GM19238 (cell line): ENCODE measurements around the gene KCTD10.
A peak's percentile ranks its signal among the peaks of the same experiment; 100 is the strongest.

Experiments used
- DNase-seq: peaks from one replicate; pipeline ENCODE4 v3.0.0; 2011; ENCODE audit warnings: low spot score; ENCODE audit not compliant: insufficient read length

Gene KCTD10, protein sequence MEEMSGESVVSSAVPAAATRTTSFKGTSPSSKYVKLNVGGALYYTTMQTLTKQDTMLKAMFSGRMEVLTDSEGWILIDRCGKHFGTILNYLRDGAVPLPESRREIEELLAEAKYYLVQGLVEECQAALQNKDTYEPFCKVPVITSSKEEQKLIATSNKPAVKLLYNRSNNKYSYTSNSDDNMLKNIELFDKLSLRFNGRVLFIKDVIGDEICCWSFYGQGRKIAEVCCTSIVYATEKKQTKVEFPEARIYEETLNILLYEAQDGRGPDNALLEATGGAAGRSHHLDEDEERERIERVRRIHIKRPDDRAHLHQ

DNA sequence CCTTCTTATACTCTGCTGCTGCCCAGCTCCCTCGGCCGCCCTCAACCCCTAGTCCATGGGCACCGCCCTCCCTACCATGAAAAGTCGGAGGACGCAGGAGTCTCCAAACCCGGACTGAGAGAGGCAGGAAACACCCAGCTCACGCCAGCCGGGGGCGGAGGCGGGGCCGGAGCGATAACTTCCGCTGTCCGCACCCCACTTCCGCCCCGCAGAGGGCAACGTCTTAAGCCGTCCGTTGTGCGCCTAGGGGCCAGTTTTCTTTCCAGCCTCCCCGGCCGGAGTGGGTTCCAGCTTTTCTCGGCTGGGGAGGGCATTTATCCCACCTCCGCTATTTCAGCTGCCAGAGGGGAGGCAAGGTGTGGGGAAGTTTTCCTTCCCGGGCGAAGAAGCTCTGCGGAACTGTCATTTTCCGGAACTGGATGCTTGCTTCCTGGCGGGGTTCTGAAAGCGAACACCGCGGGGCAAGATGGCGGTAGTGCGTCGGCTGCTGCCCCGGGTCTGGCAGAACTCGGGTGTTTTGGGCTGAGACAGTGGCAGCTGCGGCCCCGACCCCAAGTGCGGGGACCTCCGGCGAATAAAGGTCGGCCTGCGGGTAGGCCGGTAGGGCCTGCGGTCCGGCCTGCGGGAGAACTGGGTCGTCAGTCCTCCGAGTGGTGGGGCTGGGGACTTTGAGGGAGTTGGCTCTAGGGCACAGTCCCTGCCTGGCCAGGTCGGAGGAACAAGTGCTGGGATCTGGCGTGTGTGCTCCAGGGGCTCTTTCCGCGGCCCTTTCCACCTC is at the start of gene KCTD10, which contains the start of gene UBE3B:
TSS of gene KCTD10 (minus strand) at position 116 of the 778 bp plus-strand sequence. CDS start at position 78, 38 bp downstream.
TSS of gene UBE3B (plus strand) at position 450 of the 778 bp plus-strand sequence. CDS start 5,918 bp downstream, outside the sequence.
- DNase-seq = peak; percentile 89

DNA sequence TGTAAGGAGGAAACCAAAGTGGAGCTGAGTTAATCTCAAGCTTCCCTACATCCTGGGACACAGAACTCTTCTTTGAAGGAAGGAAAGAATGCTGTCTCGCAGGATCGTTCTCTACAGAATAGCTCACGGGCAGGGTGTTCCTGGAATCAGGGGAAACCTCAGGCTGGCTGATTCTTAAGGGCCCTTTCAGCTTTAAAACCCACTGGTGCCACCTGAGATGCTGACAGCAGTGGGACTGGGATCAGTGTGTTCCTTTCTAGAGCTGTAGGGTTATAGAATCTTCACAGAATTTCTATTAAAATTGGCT is 48.1 kb upstream of the KCTD10 start:
- DNase-seq = no peak

DNA sequence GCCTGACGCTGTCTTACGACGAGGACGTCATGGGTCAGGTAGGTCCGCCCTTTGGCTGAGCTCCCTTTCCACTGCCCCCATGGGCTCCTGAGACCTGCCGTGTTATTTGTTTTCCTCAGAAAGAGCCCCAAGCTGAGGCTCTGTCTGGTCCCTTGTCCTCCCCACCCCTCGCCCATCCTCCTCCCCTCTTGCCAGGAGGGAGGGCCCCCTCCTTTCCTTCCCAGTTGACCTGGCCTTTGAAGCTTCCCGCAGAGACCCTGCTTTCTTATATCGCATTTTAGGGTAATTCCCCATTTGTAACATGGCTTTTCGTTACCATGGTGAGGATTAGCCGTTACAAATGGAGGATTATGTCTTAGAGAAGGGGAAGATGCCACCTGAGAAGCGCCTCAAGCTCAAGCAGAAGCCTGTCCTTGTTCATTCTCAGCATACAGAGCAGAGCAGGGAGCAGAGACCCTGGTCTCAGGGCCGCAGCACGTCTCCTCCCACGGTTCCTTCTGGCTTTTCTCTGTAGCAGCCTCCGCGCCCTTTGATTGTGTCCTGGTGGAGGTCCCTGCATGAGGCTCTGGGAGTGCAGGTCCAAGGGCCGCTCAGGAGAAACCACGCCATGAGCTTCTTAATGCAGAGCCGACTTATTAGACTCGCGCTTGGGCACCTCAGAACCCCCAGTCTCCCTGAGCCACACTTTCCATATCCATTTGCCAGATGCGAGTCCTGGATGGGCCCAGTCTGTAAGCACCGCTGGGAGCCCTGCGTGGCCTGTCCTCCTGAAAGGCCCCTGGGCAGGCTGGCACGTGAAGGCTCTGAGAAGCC is 47.6 kb upstream of the KCTD10 start:
- DNase-seq = no peak

DNA sequence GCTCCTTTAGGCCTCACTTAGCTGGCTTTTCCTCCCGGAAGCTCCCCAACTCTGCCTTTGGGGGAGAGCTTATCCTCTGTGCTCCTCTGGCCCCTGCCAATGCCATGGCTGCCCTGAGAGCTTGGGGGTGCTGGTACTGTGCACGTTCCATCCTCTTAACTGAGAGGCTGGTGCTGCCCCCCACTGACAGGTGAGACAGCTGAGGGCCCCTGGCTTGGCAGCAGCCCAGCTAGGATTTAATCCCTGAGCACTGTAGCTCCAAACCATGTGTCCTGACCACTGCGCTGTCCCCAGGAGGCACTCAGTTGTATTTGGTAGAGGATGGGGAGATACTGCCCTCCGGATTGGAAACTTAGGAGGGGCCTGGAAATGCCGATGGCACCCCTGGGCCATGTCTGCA is 46.4 kb upstream of the KCTD10 start:
- DNase-seq = no peak

DNA sequence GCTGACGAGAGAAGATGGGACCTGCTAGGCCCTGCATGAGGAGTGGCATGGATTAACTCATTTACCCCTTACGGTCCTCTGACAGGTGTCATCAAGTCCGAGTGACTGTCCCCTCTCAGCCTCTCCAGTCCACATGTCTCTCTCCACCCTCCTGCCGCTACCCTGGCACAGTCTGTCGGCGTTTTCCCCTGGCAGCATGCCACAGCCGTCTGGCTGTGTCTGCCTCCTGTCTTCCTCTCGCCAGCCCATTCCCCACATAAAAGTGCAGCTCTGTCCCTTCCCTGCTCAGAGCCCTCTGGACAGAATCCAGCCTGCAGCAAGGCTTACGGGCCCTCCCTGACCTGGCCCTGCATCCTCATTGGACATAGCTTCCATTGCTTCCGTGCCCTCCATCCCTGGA is 46.0 kb upstream of the KCTD10 start:
- no peak for DNase-seq

DNA sequence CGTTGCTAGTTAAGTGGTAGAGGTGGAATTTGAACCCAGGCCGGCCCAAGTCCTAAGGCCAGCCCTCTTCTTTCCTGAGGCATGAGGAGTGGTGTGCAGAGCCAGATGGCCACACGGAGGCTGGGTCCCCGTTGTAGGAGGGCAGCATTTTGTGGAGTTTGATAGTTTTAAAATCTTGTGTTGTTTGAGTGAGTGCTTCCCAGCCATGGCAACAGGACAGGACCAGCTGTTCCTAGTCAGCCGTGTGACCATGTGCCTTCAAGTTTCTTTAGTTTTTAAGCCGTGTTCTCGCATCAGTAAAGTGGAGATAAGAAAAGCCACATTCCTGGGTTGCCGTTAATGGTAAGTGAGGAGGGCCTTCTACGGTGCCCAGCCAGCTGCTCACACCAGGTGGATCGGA is 44.7 kb upstream of the KCTD10 start:
- no peak for DNase-seq

DNA sequence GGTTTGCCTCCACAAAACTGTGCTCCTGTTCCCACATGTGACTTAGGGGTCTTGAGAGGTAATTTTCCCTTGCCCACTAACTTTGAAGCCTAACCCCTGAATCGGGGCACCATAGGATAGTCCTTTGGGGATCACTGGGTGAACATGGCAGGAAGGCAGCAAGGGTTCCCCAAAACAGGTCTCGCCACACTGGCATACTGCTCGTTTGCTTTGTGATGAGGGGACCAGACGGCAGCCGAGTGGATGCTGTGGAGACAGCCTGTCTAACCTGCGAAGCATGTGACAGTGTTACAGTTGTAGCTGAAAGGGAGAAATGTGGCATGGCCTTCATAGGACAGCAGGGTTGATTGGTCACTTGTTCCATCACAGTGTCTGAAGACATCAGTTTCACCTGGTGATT is 42.7 kb upstream of the KCTD10 start:
- no peak for DNase-seq

DNA sequence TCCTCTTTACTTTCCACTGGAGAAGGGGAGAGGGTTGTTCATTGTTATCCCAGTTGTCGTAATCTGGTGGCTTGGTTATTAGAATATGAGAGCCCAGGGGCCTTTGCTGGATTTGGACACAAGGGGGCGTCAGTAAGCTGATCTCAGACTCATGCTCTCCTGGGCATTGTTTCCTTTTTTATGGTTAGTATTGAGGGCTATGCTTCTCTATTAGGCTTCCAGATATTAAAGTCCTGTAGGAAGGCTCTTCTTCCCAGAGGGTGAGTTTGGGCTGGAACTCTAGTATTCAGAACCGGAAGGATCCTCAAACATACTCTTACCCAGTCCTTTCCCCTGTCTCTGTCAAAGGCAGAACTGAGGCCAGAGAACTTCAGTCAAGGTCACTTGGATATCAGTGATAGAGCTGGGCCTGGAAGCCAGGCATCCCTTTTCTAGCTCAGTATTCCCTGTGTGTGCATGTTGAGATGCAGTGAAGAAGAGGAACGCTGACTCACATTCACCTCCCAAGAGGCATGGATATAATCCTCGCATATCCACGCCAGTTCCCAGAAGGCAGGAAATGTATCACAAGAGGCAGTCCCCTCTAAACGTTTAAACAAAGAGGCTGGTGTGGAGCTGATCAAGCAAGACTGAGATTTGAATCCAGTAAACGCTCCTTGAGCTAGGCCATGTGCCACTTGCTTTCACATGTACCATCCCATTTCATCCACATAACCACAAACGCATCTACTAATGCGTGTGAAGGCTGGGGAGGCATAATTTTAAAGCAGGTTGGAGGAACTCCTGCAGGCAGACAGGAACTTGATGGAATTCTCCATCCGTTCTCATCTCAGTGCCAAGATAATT is 41.9 kb upstream of the KCTD10 start:
- peak; percentile 41 for DNase-seq

DNA sequence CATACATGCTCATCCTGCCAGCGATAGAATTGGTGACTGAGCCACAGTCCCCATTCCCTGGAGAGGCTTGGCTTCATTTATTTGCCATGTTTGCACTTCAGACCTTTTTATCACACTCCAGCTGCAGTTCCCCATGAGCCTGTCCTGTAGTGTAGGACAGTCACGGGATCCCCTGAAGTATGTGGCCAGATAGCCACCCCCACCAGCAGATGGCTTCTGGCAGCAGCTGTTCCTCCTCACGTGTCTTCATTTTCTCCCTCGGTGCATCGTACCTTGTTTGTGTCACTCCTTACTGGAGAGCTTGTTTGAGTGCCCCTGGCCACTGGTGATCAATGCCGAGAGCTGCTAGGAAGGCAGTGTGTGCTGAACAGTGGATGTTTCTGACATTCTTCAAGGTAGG is 40.5 kb upstream of the KCTD10 start:
- no peak for DNase-seq

DNA sequence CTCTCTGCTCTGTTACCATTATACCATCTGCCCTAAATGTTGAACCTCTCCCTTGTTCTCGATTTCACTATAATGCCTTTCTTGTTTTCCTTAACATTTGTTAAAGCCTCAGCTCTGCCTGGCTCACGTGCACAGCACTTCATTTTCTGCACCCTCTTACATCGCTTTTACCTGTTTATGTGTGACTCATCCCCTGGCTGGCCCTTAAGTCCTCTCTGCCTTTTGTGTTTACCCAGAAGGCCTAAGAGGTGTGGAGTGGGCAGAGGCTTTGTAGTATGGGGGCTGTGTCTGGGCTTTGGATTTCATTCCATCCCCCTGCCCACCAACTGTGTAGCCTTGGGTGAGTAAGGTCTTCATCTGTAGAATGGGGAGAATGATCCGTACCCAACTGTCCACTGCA is 36.9 kb upstream of the KCTD10 start:
- DNase-seq = no peak

DNA sequence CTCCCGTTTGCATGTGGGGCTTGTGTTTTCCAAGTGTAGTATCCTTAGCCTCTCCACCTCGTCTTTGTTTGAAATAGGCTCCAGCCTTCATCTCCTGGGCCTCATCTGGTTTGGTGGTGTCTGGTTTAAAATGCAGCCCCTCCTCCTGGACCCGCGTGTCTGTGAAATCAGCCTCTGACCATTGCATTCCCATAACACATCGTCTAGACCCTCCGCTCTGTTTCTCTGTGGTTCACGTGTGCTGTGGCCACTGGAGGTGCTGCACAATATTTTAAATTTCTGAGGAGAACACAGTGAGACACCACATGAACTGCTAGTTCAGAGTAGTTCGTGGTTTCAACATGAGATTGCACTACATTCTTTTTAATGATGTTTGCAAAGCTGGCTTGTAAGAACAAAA is 36.0 kb upstream of the KCTD10 start:
- no peak for DNase-seq

DNA sequence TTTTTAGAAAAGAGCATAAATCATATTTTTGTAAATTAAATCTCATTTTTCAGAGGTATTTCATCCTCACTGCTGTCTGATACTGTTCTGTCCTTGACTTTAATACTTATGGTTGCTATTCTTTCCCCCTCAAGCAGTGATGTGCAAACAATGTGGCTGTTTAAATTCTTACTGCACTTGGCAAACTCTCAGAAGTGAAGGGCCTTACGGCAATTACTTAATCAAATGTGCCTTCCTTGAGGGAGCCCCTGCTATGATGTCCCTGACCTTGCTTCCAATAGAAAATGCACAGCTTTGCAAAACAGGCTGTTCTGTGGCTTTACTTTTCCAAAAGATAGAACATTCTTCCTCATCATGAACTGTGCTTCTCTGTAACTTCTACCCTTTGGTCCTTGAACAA is 35.5 kb upstream of the KCTD10 start:
- no peak for DNase-seq

DNA sequence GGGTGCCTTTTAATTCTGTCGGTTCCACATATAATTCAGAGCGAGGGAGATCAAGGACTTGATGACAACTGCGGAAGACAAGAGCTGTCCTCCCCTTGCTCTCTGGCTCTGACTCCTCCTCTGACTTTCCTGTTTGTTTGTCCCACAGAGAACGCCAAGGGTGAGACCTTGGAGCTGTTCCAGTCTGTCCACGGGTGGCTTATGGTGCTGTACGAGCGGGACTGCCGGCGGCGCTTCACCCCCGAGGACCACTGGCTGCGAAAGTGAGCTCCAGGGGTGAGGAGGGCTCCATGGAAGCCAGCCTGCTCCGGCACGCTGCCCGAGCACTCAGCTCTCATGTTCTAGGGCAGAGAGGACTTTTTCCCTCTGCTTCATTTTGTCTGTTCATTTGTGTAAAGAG is 33.1 kb upstream of the KCTD10 start:
- DNase-seq = no peak

DNA sequence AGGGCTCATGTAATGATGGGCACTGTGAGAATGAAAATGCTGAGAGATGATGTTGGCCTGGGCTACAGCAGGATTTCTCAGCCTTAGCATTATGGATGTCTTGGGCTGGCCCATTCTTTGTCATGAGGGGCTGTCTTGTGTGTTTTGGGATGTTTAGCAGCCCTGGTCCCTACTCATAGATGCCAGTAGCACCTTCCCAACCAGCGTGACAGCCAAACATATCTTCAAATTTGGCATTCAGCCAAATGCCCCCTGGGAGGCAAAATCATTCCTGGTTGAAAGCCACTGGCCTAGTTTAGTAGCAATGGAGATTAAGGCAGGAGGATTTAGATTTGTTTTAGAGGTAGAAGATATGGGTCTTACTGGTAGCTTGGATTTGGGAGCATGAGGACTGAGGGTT is 27.0 kb upstream of the KCTD10 start:
- no peak for DNase-seq

DNA sequence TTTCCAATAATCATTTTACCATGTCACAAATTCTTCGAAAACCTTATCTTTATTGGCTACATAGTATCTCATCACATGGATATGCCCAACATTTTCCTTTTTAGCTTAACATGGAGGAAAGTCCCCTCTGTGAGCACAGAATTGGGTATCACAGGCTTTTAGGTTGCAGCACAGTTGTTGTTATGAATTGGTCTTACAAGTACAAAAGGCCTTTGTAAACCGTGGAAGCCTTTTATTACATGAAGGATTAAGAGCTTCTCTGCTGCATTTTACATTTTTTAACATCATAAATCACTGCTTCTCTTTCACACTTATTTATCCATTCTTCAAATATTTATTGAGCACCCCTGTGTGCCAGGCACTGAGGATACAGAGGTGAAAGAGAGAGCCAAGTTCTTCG is 26.5 kb upstream of the KCTD10 start:
- no peak for DNase-seq

DNA sequence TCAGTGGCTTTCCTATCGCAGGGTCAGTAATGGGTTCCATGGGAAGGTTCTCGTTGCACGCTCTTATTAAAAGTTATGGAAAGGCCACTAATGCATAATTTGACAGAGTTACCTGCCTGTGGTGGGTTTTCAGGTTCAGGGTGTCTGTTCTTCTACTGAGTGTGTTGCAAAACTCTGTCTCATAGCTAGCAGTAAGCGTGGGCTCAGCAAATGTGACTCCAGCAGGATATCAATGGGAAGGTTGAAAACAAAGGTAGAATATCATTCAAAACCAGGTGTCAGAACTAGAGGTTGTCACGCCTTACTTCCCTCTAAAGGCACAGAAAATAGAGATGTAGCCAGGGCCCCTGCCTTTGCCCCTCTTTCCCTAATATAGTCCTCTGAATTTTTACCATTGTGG is 25.2 kb upstream of the KCTD10 start:
- no peak for DNase-seq

DNA sequence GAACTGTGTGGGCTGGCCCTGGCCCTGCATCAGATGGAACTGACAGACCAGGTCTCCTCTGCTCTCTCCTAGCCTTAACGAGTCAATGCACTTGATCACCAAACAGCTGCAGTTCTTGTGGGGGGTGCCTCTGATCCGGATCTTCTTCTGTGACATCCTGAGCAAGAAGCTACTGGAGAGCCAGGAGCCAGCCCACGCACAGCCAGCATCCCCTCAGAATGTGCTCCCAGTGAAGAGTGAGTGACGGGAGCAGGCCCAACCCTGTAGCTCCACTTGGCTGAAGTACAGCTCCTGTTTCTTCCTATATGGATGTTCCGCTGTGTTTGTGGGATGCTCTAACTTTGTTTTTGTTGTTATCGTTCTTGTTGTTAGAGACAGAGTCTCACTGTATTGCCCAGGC is 24.2 kb upstream of the KCTD10 start:
- no peak for DNase-seq

DNA sequence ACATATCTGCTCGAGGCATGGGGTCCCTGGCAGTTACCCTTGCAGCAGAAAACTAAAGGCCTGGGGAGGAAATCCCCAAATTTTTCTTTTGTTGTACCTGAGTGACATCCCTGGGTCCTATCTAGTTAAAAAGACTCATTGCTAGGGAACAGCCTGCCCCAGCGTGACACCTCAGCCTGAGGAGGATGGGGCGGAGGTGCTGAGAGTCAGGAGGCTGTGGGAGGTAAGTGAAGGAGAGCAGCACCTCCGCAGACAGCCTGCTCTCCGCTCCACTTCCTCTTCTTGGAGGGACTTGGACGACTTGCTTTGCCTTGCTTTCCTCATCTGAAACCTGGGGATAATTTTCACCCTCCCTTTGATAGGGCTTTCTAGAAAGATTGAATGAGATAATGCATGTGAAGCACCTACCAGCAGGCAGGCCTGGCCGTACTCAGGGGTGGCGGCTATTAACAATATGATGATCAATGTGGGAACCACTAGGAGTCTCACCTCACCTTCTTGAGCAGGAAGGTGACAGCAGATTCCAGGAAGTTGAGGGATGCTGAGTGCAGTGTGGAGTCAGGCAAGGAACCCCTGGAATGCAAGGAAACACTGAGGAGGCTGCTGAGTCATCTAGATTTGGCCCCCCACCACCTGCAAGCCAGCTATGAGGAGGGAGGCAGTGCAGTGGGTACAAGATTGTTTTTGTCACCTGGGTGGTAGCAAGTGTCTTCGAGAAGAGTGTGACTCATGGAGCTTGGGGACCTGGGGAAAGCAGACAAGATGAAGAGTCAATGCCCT is 23.5 kb upstream of the KCTD10 start:
- DNase-seq = no peak

DNA sequence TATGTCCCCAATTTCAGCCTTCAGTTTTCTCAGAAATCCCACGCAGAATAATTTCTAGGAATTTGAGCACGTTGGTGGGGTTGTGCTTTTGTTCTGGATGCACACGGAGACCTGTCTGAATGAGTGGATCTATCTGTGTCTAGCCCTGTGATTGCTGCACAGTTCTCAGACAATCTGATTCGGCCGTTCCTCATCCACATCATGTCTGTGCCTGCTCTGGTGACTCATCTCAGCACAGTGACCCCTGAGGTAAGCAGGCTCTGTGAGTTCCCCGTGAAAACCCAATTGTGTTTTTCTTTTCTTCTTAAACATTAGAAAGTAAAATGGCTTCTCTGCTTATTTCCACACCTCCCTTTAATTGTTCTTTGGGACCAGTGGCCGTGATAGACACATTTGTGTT is 20.6 kb upstream of the KCTD10 start:
- no peak for DNase-seq

DNA sequence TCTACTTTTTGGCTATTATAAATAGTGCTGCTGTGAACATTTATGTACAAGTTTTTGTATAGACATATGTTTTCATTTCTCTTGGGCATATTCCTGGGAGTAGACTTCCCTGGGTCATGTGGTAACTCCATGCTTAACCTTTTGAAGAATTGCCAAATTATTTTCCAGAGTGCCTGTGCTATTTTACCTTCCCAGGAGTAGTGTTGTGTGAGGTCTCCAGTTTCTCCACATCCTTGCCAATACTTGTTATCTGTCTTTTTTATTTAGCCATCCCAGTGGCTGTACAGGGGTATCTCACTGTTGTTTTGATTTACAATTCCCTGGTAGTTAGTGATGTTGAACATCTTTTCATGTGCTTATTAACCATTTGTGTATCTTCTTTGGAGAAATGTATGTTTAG is 19.2 kb upstream of the KCTD10 start:
- DNase-seq = no peak

DNA sequence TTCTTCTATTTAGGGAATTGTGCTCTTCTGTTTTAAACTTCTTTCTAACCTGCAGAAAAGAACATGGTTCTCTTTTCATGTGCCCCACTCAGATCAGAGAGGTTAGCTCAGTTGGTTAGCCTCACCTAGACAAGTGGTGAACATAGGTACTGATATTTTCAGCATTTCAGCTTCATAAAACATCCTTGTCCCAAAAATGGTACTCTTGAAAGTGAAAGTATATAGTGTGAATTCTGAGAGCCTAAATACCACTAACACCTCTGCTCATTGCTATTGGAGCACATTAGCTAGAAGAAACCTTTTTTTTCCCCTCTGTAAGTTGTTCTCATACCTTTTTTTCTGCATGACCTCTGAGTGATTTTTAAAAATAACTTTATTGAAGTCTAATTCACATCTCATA is 17.9 kb upstream of the KCTD10 start:
- DNase-seq = no peak
